Large intestine (tissue), 3 donors: ENCODE data around the gene WDR7. TPM values are rescaled to one million over a fixed set of nuclear protein-coding genes. Genes with fewer than 3 reads are reported as not detected.

Source experiments
- DNase-seq, 2 donors: peaks; one replicate each; pipeline versions ENCODE4 v3.0.0 to v3.0.0-alpha.2; 2013
- H3K27ac ChIP-seq: one replicate; pipeline ENCODE4 v1.5.1; 2013; ENCODE audit warnings: low read length
- H3K27me3 ChIP-seq: 2 replicates; pipeline ENCODE4 v1.6.1; 2013; ENCODE audit warnings: low read length; ENCODE audit not compliant: control insufficient read depth, insufficient read depth
- H3K36me3 ChIP-seq: 2 replicates; pipeline ENCODE4 v1.6.1; 2013; ENCODE audit warnings: low read length; ENCODE audit not compliant: control insufficient read depth, insufficient read depth
- H3K4me1 ChIP-seq: one replicate; pipeline ENCODE4 v1.6.1; 2013; ENCODE audit warnings: low read length; ENCODE audit not compliant: control insufficient read depth, insufficient read depth
- H3K4me3 ChIP-seq: one replicate; pipeline ENCODE4 v1.5.1; 2013; ENCODE audit warnings: low read length
- H3K9me3 ChIP-seq: one replicate; pipeline ENCODE4 v1.6.1; 2013; ENCODE audit warnings: mild to moderate bottlenecking, low read depth, low read length, moderate library complexity; ENCODE audit not compliant: control insufficient read depth
- WGBS: methylation state at CpG from one replicate; pipeline ENCODE4 v1.1.5; 2013; ENCODE audit warnings: low lambda C conversion rate; ENCODE audit not compliant: insufficient coverage; 5-methylcytosine and 5-hydroxymethylcytosine counted together
- polyA plus RNA-seq: library from polyadenylated mRNA; unstranded; fragments of 120-200 nt; gene quantifications from one replicate; pipeline ENCODE4 v1.2.1, GENCODE V29; 2013

WDR7 gene
- polyA plus RNA-seq, 1 donor: 9.0 TPM

DNA sequence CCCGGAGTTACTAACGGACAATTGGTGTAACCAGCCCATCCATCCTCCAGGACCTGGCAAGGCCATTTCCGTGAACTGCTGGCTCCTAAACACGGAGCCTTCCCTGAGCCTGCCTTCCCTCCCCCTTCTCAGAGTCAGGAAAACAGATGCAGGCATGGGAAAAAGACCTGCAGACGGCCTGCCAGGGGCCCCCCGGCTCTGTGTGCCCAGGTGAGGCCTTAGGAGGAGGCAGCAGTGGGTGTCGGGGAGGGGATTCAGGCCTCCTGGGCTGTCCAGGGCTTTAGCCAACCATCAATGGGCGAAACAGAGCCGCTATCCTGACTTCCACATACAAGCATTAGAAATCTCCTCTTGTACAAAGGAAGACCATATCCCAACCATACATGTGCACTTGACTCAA lies 427.5 kb downstream of the WDR7 start:
- no peak for DNase-seq

DNA sequence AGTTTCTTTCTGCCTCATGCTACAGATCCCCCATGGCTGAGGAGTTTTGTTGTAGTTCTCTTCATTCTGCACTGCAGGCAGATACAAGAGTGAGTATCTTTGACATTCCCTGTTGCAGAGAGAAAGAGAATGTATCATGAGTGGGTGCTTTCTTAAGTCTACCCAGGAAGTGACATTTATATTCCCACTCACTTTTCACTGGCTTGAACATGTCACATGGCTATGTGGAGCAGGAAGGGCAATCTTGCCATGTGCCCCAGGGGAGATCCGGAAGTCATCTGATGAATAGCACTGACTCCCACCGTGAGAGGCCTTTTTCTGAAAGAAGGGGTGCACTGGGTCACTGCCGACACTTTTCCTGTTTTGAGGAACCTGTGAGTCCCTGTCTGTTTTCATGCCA lies 429.3 kb downstream of the WDR7 start:
- H3K36me3 ChIP-seq: no peaks in the 10 kb centered on the region
- no CpG with 5 or more reads among the region's 3 CpGs for WGBS
- no peaks in the 10 kb centered on the region for H3K9me3 ChIP-seq
- no peak for DNase-seq
- H3K4me1 ChIP-seq: no peaks in the 10 kb centered on the region
- H3K27me3 ChIP-seq: peaks cover 11% of the 10 kb centered on the region
- H3K27ac ChIP-seq: no peak overlapping the region
- H3K4me3 ChIP-seq: no peak overlapping the region

More for the DNA sequence above, 427.5 kb downstream of the WDR7 start:
- Histone ChIP-seq H3K27me3 (peaks cover 17% of the 10 kb centered on the region), H3K27ac (no peak overlapping the region), H3K9me3 (no peaks in the 10 kb centered on the region), H3K4me1 (no peaks in the 10 kb centered on the region), H3K36me3 (no peaks in the 10 kb centered on the region), H3K4me3 (no peak overlapping the region)
- WGBS: no CpG with 5 or more reads among the region's 9 CpGs

GRCh38 chr18:57081899-57082298 lies 430.7 kb downstream of the WDR7 start:
- no peak for DNase-seq
- no peaks in the 10 kb centered on the region for H3K36me3 ChIP-seq
- no peak overlapping the region for H3K4me3 ChIP-seq
- 100% methylated on average over 6 of the region's 10 CpGs for WGBS
- no peaks in the 10 kb centered on the region for H3K9me3 ChIP-seq
- no peaks in the 10 kb centered on the region for H3K4me1 ChIP-seq
- H3K27me3 ChIP-seq: peaks cover 2% of the 10 kb centered on the region
- no peak overlapping the region for H3K27ac ChIP-seq

DNA sequence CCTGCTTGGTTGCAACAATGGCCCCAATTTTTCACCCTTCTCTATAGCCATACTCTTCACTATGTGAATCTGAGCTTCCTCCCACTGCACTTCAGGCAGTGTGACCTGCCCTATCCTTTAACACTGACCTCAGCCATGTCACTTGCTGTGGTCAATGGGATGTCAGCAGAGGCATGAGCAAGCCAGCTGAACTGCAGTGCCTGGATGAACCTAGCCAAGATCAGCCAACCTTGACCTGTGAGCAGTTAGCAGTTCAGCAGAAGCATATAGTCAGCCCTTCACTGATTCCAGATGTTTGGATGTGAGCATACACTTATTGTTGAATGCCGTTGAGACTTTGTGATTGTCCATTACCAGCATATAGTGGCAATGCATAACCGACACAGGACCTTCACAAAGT lies 432.3 kb downstream of the WDR7 start:
- Histone ChIP-seq H3K4me3 (no peak overlapping the region), H3K9me3 (no peaks in the 10 kb centered on the region), H3K36me3 (no peaks in the 10 kb centered on the region), H3K27ac (no peak overlapping the region), H3K4me1 (no peaks in the 10 kb centered on the region), H3K27me3 (peaks cover 2% of the 10 kb centered on the region)
- WGBS: no CpG with 5 or more reads among the region's 2 CpGs
- DNase-seq: no peak

- Histone ChIP-seq H3K4me3 (no peak overlapping the region), H3K9me3 (no peaks in the 10 kb centered on the region), H3K27me3 (peaks cover 2% of the 10 kb centered on the region), H3K4me1 (no peaks in the 10 kb centered on the region), H3K36me3 (no peaks in the 10 kb centered on the region), H3K27ac (no peak overlapping the region)
- 86% methylated on average over 3 of the region's 11 CpGs for WGBS
- no peak for DNase-seq
Observed at GRCh38 chr18:57084331-57085271, 433.4 kb downstream of the WDR7 start.

DNA sequence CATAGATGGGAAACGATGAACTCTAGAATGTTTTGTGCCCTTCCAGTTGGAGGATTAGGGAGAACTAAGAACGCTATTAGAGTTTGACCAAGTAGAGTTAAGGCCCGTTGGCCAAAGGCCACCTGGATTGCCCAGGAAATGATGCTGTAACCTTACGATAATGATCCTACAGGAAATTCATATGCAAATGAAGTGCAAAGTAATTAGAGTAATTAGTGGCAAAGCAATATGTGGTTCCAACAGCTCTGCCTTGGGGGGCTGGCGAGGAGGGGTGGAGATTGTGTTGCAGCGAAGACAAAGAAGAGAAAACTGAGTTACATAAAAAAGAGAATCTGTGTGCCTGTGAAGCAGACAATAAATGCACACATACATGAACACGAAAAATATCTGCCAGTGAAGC lies 434.2 kb downstream of the WDR7 start:
- H3K36me3 ChIP-seq: no peaks in the 10 kb centered on the region
- 100% methylated on average over 1 of the region's 7 CpGs for WGBS
- peaks cover 2% of the 10 kb centered on the region for H3K27me3 ChIP-seq
- no peak for DNase-seq
- H3K4me1 ChIP-seq: no peaks in the 10 kb centered on the region
- no peaks in the 10 kb centered on the region for H3K9me3 ChIP-seq
- H3K27ac ChIP-seq: no peak overlapping the region
- no peak overlapping the region for H3K4me3 ChIP-seq

DNA sequence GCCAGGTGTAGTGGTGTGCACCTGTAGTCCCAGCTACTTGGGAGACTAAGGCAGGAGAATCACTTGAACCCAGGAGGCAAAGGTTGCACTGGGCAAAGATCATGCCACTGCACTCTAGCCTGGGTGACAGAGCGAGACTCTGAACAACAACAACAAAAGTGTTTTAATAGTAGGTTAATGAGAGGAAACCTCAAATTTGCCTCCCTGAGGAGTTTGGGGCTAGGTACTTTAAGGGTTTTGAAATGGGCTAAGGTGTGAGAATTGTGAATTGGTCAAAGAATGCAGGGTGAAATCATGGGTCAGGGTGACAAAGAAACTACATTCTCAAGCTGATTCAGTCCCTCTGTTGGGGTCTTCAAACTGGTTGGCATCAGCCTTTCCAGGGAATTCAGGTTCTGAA lies 435.0 kb downstream of the WDR7 start:
- Histone ChIP-seq H3K27me3 (peaks cover 2% of the 10 kb centered on the region), H3K4me3 (no peak overlapping the region), H3K9me3 (no peaks in the 10 kb centered on the region), H3K36me3 (no peaks in the 10 kb centered on the region), H3K27ac (no peak overlapping the region), H3K4me1 (no peaks in the 10 kb centered on the region)
- DNase-seq: no peak
- WGBS: no CpG with 5 or more reads among the region's 1 CpG

Other genes starting within 250 kb of the WDR7 start
- gene TXNL1, start 12.8 kb upstream of the WDR7 start, polyA plus RNA-seq: 67.2 TPM